ENCODE data around the gene ROR2.

DNA sequence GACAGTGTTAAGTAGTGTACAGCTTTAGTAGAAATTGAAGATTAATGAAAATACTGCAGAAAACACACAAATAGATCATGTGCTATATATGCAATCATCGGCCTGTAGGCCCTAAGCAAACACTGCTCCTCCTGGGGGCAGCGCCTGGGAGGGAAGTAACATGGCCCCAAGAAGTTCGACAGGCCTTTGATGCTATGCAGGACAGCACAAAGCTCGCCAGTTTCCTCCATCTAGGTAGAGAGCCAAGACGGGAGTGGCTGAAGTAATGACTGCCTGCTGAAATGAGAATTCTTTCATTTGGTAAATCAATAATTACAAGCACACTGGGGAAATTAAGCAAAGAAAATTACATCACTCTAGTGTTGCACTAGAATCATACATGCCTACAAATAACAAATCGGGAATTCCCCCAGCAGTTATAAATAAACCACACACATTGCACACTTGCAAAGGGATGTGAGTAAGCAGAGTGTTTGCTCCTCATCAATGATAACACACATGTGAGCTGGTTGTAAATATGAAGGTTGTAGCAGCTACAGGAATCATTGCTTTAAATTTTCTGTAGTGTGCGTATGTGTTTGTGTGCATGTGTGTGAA is 306.4 kb downstream of the ROR2 start:
- TF ChIP-seq, protein P1, sequence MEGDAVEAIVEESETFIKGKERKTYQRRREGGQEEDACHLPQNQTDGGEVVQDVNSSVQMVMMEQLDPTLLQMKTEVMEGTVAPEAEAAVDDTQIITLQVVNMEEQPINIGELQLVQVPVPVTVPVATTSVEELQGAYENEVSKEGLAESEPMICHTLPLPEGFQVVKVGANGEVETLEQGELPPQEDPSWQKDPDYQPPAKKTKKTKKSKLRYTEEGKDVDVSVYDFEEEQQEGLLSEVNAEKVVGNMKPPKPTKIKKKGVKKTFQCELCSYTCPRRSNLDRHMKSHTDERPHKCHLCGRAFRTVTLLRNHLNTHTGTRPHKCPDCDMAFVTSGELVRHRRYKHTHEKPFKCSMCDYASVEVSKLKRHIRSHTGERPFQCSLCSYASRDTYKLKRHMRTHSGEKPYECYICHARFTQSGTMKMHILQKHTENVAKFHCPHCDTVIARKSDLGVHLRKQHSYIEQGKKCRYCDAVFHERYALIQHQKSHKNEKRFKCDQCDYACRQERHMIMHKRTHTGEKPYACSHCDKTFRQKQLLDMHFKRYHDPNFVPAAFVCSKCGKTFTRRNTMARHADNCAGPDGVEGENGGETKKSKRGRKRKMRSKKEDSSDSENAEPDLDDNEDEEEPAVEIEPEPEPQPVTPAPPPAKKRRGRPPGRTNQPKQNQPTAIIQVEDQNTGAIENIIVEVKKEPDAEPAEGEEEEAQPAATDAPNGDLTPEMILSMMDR (IDR thresholded peaks at IDR 0.05) = no peak
- no peak for TF ChIP-seq POLR2A (IDR thresholded peaks at IDR 0.05)

Measured in heart left ventricle (tissue), 13 donors.